PFSK-1 (cell line): ENCODE data around the gene FMNL2.

Experiments used
- FOXP2 ChIP-seq: optimal IDR thresholded peaks from 2 replicates; pipeline ENCODE3; 2011; ENCODE audit warnings: borderline replicate concordance, control low read depth, inconsistent platforms; ENCODE audit not compliant: insufficient read depth; ENCODE audit errors: extremely low read length, extremely low read depth
- POLR2AphosphoS5 ChIP-seq: IDR thresholded peaks from 2 replicates; pipeline ENCODE4 v1.6.1; 2012; ENCODE audit warnings: low read depth, mild to moderate bottlenecking, control low read depth, low read length, moderate library complexity
- SIN3A ChIP-seq: IDR thresholded peaks from 2 replicates; pipeline ENCODE4 v1.6.1; 2012; ENCODE audit warnings: mild to moderate bottlenecking, low read length, moderate library complexity, borderline replicate concordance; ENCODE audit not compliant: insufficient read depth
- TAF1 ChIP-seq: IDR thresholded peaks from 2 replicates; pipeline ENCODE4 v1.6.1; 2012; ENCODE audit warnings: low read length, control low read depth, borderline replicate concordance; ENCODE audit not compliant: insufficient read depth
- TF ChIP-seq, protein P1 (sequence below), 2 experiments: IDR thresholded peaks; 2 replicates each; pipeline versions ENCODE4 v1.6.1 to v1.8.0; 2011 to 2012; ENCODE audit warnings: low read depth in 2 of 2, low read length in 2 of 2, control low read depth in 1 of 2, inconsistent platforms in 1 of 2, mild to moderate bottlenecking in 1 of 2, moderate library complexity in 1 of 2; ENCODE audit not compliant: insufficient read depth in 1 of 2

GRCh38 chr2:152544638-152545037, 209.7 kb downstream of the FMNL2 start:
- TF ChIP-seq TAF1 = no peak
- TF ChIP-seq POLR2AphosphoS5 = no peak
- no peak for TF ChIP-seq SIN3A
- TF ChIP-seq, protein P1, sequence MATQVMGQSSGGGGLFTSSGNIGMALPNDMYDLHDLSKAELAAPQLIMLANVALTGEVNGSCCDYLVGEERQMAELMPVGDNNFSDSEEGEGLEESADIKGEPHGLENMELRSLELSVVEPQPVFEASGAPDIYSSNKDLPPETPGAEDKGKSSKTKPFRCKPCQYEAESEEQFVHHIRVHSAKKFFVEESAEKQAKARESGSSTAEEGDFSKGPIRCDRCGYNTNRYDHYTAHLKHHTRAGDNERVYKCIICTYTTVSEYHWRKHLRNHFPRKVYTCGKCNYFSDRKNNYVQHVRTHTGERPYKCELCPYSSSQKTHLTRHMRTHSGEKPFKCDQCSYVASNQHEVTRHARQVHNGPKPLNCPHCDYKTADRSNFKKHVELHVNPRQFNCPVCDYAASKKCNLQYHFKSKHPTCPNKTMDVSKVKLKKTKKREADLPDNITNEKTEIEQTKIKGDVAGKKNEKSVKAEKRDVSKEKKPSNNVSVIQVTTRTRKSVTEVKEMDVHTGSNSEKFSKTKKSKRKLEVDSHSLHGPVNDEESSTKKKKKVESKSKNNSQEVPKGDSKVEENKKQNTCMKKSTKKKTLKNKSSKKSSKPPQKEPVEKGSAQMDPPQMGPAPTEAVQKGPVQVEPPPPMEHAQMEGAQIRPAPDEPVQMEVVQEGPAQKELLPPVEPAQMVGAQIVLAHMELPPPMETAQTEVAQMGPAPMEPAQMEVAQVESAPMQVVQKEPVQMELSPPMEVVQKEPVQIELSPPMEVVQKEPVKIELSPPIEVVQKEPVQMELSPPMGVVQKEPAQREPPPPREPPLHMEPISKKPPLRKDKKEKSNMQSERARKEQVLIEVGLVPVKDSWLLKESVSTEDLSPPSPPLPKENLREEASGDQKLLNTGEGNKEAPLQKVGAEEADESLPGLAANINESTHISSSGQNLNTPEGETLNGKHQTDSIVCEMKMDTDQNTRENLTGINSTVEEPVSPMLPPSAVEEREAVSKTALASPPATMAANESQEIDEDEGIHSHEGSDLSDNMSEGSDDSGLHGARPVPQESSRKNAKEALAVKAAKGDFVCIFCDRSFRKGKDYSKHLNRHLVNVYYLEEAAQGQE (IDR thresholded peaks at IDR 0.05; ENCODE audit: insufficient read depth in 1 of 2, low read depth in 2 of 2, low read length in 2 of 2) = no peak
- no peak for TF ChIP-seq FOXP2
